Esophagus squamous epithelium (tissue), 5 donors: ENCODE measurements around the gene UNKL. TPM values are rescaled to one million over a fixed set of nuclear protein-coding genes. Genes with fewer than 3 reads are reported as not detected.

Source experiments
- DNase-seq: peaks from one replicate; lab custom pipeline; 2025; lab: John Stamatoyannopoulos, UW
- H3K27ac ChIP-seq, 4 donors: fragments of 200-600 bp; sonication (generic); one replicate each; pipeline ENCODE4 v1.5.1; 2016 to 2019; ENCODE audit warnings: mild to moderate bottlenecking in 1 of 4
- H3K27me3 ChIP-seq, 4 donors: fragments of 200-600 bp; sonication (generic); 1 replicate in 3 of 4; 2 replicates in 1 of 4; pipeline versions ENCODE4 v1.5.1 to v1.6.0; 2017 to 2021; ENCODE audit warnings: antibody characterized with exemption in 1 of 4
- H3K36me3 ChIP-seq, 3 donors: fragments of 200-600 bp; sonication (generic); one replicate each; pipeline ENCODE4 v1.5.1; 2016 to 2019
- H3K4me1 ChIP-seq, 3 donors: fragments of 200-600 bp; sonication (generic); one replicate each; pipeline ENCODE4 v1.5.1; 2017 to 2019
- H3K4me3 ChIP-seq, 4 donors: fragments of 200-600 bp; sonication (generic); 1 replicate in 3 of 4; 2 replicates in 1 of 4; pipeline ENCODE4 v1.5.1; 2016 to 2019; ENCODE audit warnings: mild to moderate bottlenecking in 2 of 4, moderate library complexity in 1 of 4
- H3K9me3 ChIP-seq, 3 donors: fragments of 200-600 bp; sonication (generic); one replicate each; pipeline ENCODE4 v1.5.1; 2016 to 2019
- CTCF ChIP-seq, 6 experiments: fragments of 450-650 bp in 4 of 6; fragments of 200-600 bp in 2 of 6; sonication (generic) in 2 of 6; IDR thresholded peaks; one replicate each; pipeline ENCODE4 v1.5.1; 2016 to 2019; ENCODE audit warnings: antibody characterized with exemption in 6 of 6, mild to moderate bottlenecking in 4 of 6, moderate library complexity in 4 of 6
- POLR2A ChIP-seq, 4 donors: fragments of 450-650 bp; IDR thresholded peaks; one replicate each; pipeline ENCODE4 v1.6.1; 2017; ENCODE audit warnings: antibody characterized with exemption in 4 of 4, mild to moderate bottlenecking in 4 of 4, moderate library complexity in 3 of 4
- WGBS, 2 donors: methylation state at CpG; one replicate each; pipeline ENCODE4 v1.1.5; 2018; 5-methylcytosine and 5-hydroxymethylcytosine counted together
- intact Hi-C: fragments of 100-400 bp; cut with DNase I; formaldehyde crosslinking; loops from one replicate; pipeline ENCODE4 v1.15.0; 2022
- total RNA-seq, 4 donors: library from RNA; depleted of rRNA; stranded (reverse); fragments of >200 nt; gene quantifications; one replicate each; pipeline ENCODE4 v1.1.0, GENCODE V29; 2016
- donor health status: DM: yes; HTN: yes; CAD: no.

The UNKL gene
- total RNA-seq, 4 donors from 2014 or later, result 5.9 to 17.2 (median 10.6) TPM

- H3K4me1 ChIP-seq, result peaks cover 24 to 49% (median 35%) of the 10 kb centered on the region in 3 donors
- no peak overlapping the region for H3K27ac ChIP-seq
- no peaks in the 10 kb centered on the region for H3K27me3 ChIP-seq
- H3K36me3 ChIP-seq, result peaks cover 63 to 81% (median 69%) of the 10 kb centered on the region in 3 donors
- 76 to 78% methylated on average over 13 to 17 of the region's 46 CpGs for WGBS, 2 donors
- intact Hi-C loops, result no loop called here
- TF ChIP-seq CTCF (IDR thresholded peaks at IDR 0.05) (no peak), POLR2A (IDR thresholded peaks at IDR 0.05) (no peak)
- H3K4me3 ChIP-seq, result no peak overlapping the region
- DNase-seq, result no peak
- no peaks in the 10 kb centered on the region for H3K9me3 ChIP-seq
These were observed 99.1 kb downstream of the UNKL start for GRCh38 chr16:1315081-1316032.

- intact Hi-C loops, result no loop called here
- peaks cover 54 to 73% (median 61%) of the 10 kb centered on the region in 3 donors for H3K36me3 ChIP-seq
- H3K4me1 ChIP-seq, result peaks cover 24 to 52% (median 36%) of the 10 kb centered on the region in 3 donors
- no peak for DNase-seq
- TF ChIP-seq POLR2A (IDR thresholded peaks at IDR 0.05), result no peak
- 77 to 83% methylated on average over 4 to 7 of the region's 28 CpGs for WGBS, 2 donors
- H3K4me3 ChIP-seq, result no peak overlapping the region
- H3K9me3 ChIP-seq, result no peaks in the 10 kb centered on the region
- no peaks in the 10 kb centered on the region for H3K27me3 ChIP-seq
- no peak overlapping the region for H3K27ac ChIP-seq
These were observed 100.0 kb downstream of the UNKL start for GRCh38 chr16:1314399-1315068.

- no peak overlapping the region for H3K4me3 ChIP-seq
- WGBS, 2 donors, result 89 to 90% methylated on average over 2 to 14 of the region's 38 CpGs
- no peak overlapping the region for H3K27ac ChIP-seq
- intact Hi-C loops, result no loop called here
- no peaks in the 10 kb centered on the region for H3K27me3 ChIP-seq
- no peak for DNase-seq
- peaks cover 24 to 52% (median 36%) of the 10 kb centered on the region in 3 donors for H3K4me1 ChIP-seq
- TF ChIP-seq POLR2A (IDR thresholded peaks at IDR 0.05), result no peak
- peaks cover 48 to 66% (median 54%) of the 10 kb centered on the region in 3 donors for H3K36me3 ChIP-seq
- no peaks in the 10 kb centered on the region for H3K9me3 ChIP-seq
These were observed 100.7 kb downstream of the UNKL start for GRCh38 chr16:1313721-1314369.

Other genes starting within 250 kb of the UNKL start
- gene TPSG1, start 189.4 kb downstream of the UNKL start, total RNA-seq, result under 1 TPM in 1 of 4 donors, not detected in 3; 0.27 TPM
- gene TPSB2, start 184.5 kb downstream of the UNKL start, total RNA-seq, result 100 to 1,000 TPM in 1 of 4 donors, 10 to 100 TPM in 2, 1 to 10 TPM in 1; 4.0 to 537 (median 20.2) TPM
- 100 to 1,000 TPM in 1 of 4 donors, 10 to 100 TPM in 2, 1 to 10 TPM in 1; 3.0 to 395 (median 16.7) TPM for gene TPSAB1, start 174.0 kb downstream of the UNKL start, total RNA-seq
- gene TPSD1, start 158.6 kb downstream of the UNKL start, total RNA-seq, result 1 to 10 TPM in 1 of 4 donors, under 1 TPM in 1, not detected in 2; 0.91 to 5.9 TPM
- 10 to 100 TPM; 31.8 to 88.1 (median 76.3) TPM for gene UBE2I, start 105.1 kb downstream of the UNKL start, total RNA-seq
- gene BAIAP3, start 81.1 kb downstream of the UNKL start, total RNA-seq, result 1 to 10 TPM in 2 of 4 donors, under 1 TPM in 2; 0.68 to 2.7 (median 1.00) TPM
- 10 to 100 TPM; 57.6 to 87.4 (median 70.5) TPM for gene TSR3, start 62.8 kb downstream of the UNKL start, total RNA-seq
- 10 to 100 TPM; 21.6 to 46.9 (median 37.8) TPM for gene GNPTG, start 62.8 kb downstream of the UNKL start, total RNA-seq
- gene UQCC4, start 6.0 kb upstream of the UNKL start, total RNA-seq, result 10 to 100 TPM; 14.7 to 22.6 (median 19.7) TPM
- not detected for gene PERCC1, start 16.4 kb upstream of the UNKL start, total RNA-seq
- under 1 TPM in 1 of 4 donors, not detected in 3; 0.95 TPM for gene CCDC154, start 29.9 kb upstream of the UNKL start, total RNA-seq
- gene CLCN7, start 60.3 kb upstream of the UNKL start, total RNA-seq, result 10 to 100 TPM; 21.5 to 41.2 (median 33.6) TPM
- gene PTX4, start 74.2 kb upstream of the UNKL start, total RNA-seq, result not detected
- gene TELO2, start 78.7 kb upstream of the UNKL start, total RNA-seq, result 10 to 100 TPM; 17.0 to 29.3 (median 21.4) TPM
- 10 to 100 TPM in 1 of 4 donors, 1 to 10 TPM in 3; 4.3 to 32.4 (median 7.9) TPM for gene TMEM204, start 119.0 kb upstream of the UNKL start, total RNA-seq
- 10 to 100 TPM in 1 of 4 donors, 1 to 10 TPM in 3; 3.7 to 12.0 (median 6.8) TPM for gene IFT140, start 197.4 kb upstream of the UNKL start, total RNA-seq
- 1 to 10 TPM; 5.2 to 9.9 (median 8.0) TPM for gene CRAMP1, start 197.7 kb upstream of the UNKL start, total RNA-seq